GM21825 (cell line): ENCODE data around the gene GAMT.

Experiments
- ATAC-seq: cut with Tn5 transposase; IDR thresholded peaks from one replicate; pipeline ENCODE4 v1.9.1; 2021; ENCODE audit warnings: mild to moderate bottlenecking, moderate library complexity; ENCODE audit not compliant: unreplicated experiment

GAMT gene

GRCh38 chr19:1401889-1402217 is 511 bp upstream of the GAMT start:
- ATAC-seq: no peak

DNA sequence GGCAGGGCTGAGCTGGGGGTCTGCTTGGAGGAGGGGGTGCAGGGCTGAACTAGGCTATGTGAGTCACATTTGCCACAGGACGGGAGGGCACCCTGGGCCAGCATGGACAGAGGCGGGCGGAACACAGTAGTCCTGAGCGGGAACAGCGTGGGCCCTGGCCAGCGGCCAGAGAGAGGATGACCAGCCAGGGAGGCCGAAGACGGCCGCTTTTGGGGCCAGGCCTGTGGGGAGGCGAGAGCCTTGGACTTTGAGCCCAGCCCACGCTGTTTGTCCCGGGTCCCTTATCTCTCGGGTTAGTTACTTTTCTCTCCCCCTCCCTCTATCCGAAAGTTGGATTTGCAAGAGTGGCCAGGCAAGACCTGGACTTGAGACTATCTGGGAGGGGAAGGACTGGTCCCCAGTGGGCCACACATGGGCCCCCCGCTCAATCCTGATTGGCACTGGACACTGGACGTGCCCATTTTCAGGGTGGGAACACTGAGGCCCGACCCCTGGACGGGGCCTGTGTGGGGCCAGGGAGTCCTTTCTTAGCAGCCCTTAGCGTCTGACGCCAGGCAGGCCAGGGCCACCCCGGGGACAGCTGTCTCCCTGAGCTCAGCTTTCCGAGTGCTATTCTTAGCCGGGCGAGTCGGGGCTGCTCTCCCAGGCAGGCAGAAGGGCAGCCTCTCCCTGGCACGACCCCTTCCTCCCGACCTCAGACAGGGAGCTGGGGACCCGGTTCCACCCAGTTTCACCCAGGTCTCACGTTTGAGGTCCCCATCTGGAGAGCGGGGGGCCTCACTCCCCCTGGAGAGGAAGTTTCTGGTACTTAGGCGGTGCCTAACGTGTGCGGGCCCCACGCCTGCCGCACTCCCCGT is 833 bp downstream of the GAMT start:
- no peak for ATAC-seq

DNA sequence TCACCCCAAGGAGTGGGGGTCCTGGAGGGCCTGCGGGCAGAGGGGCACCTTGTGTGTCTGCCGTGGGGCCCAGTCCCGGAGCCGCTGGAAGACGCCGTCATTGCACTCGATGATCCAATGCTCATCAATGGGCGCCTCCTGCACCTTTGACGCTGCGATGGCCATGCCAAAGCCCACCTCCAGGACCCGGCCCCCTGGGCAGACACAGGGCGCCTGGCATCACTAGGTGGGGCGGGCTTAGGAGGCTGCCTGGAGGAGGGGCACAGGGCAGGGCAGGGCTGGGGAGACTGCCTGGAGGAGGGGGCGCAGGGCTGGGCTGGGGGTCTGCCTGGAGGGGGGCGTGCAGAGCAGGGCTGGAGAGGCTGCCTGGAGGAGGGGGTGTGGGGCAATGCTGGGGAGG is 1.6 kb downstream of the GAMT start:
- no peak for ATAC-seq

DNA sequence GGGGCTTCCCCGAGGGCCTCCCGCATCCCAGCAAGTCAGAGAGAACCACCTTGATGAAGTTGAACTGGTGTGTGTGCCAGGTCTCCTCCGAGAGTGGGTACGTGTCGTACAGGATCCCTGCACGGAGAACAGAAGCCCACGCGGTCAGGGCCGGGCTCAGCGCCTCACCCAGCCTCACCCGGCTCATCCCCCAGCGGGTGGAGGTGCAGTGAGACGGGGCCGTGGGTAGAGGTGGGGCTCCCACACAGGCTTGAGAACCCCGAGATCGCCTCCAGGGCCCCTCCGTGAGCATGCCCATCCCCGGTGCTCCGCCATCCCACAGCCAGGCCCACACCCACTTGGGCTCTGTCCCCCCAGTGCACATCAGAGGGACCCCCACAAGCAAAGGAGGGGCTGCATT is 2.3 kb downstream of the GAMT start:
- ATAC-seq: no peak

- no peak for ATAC-seq
These were observed 3.5 kb downstream of the GAMT start for GRCh38 chr19:1397838-1398237.

- no peak for ATAC-seq
These were observed 4.3 kb downstream of the GAMT start for GRCh38 chr19:1396768-1397679.

DNA sequence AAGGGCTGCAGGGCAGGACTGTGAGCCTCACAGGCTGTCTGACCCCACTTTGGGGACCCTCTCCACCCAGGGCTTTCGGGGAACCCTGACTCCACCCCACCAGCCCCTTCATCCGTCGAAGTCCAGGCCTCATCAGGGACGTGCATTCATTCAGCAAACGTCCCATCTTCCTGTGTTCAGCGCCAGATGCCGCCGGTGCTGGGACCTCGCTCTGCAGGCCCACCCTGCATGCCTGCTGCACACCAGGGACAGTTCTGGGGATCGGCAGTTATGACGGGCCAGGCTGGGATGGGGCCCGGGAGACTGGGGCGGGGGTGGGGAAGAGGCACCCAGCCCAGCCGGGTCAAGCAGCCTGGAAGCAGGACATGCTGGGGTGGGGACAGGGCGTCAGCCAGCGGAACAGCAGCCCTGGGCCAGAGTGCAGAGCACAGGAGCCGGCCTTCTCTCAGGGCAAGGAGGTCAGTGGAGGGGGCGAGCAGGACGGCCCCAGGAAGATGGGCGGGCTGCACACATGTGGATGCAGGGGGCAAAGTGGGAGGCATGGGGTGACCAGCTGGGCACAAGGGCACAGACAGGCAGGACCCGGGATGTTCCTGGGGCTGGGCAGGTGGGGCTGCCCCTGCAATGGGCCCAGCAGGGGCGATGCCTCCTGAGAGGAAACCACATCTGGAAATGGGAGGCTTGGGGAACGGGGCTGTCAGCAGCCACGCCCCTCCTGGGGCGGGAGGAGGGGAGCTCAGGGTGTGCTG is 5.1 kb downstream of the GAMT start:
- ATAC-seq: no peak

GRCh38 chr19:1395194-1396018 is 5.9 kb downstream of the GAMT start:
- no peak for ATAC-seq

GRCh38 chr19:1394252-1395193 is 6.8 kb downstream of the GAMT start:
- ATAC-seq: no peak

DNA sequence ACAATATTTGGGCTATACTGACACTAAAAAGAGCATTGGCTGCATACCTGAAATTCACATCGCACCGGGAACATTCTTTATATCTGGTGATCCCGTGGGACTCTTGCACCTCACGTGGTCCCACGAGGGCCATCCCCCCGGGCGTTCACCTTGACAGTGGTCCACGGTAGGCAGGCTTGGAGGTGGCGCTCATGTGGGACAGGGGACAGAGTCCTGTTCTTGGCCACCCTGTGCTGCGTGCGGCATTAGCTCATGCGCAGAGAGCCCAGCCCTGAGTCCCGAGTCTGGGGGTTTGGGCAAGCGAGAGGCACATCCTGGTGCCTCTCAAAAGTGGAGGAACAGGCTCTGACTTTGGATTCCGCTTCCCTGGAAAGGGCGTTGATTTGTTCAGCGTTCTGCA is 7.5 kb downstream of the GAMT start:
- no peak for ATAC-seq

GRCh38 chr19:1392939-1393530 is 8.3 kb downstream of the GAMT start:
- ATAC-seq: no peak

DNA sequence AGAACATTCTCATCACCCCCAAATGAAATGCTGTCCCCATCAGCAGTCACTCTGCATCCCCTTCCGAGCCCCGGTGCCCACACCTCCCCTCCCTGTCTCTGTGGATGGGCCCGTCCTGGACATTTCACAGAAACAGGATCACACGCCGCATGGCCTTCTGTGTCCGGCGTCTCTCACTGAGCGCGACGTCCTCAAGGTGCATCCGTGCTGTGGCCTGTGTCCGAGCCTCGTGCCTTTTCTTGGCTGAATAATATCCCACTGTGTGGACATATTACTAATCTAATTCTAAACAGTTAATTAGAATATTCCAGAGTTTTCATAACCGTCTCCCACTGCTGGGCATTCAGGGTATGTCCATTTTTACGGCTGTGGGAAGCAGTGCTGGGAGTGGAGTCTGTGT is 8.9 kb downstream of the GAMT start:
- ATAC-seq: no peak

GRCh38 chr19:1390890-1391423 is 10.4 kb downstream of the GAMT start:
- ATAC-seq: no peak

DNA sequence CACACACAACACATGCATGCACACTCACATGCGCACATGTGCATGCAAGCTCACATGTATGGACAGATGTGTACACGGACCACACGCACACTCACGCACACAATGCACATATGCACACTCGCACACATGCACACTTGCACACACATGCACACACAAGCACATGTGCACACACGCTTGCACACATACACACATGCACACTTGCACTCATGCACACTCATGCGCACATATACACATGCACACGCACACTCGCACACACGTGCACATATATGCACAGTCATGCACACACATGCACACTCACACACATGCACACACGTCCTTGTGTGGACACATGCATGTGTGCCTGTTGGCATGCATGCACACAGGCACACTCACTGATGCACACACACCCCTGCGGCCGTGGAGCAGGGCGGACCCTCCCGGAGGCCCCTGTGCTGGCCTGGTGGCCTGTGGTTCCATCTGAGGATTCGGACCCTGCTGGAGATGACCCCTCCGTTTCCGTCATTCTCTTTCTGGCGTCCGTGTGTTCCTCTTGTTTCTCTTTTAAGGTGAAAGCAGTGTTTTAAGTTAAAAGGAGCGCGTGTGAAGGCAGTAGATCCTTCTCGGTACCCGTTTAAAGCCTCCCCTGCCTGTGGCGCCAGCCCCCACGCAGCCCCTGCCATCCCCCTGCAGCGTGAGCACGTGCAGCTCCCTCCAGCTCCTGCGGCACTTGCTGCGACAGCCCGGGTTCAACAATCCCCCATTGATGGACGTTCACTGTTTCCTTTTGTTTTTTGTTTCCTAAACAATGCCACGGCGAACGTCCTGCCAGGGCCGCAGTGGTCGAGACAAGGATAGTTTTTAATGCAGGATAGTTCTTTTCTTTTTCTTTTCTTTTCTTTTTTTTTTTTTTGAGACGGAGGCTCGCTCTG is 12.1 kb downstream of the GAMT start:
- no peak for ATAC-seq

DNA sequence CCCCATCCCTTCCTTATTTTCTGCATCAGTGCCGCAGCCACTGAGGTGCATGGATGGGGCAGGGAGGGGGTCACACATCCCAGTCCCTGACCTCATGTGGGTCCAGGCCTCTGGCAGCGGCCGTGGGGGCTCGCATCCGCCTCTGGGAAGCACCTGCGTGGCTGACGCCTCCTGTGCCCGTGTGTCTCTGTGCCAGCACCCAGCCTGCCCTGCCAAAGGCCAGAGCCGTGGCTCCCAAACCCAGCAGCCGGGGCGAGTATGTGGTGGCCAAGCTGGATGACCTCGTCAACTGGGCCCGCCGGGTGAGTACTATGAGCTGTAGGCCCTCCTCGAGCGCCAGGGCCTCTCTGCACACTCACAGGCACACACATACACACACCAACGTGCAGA is 12.7 kb downstream of the GAMT start:
- ATAC-seq: no peak

- no peak for ATAC-seq
These were observed 13.4 kb downstream of the GAMT start for GRCh38 chr19:1387684-1388636.
